HG03025 (cell line): ENCODE measurements around the gene ZNF672.
"Not testable (repeated sequence)": the region's sequence is repeated elsewhere in the genome, so short reads cannot be mapped to it uniquely, and the experiment has no call there.

Source experiments
- ATAC-seq: cut with Tn5 transposase; IDR thresholded peaks from one replicate; pipeline ENCODE4 v1.9.1; 2021; ENCODE audit warnings: mild to moderate bottlenecking, moderate library complexity; ENCODE audit not compliant: unreplicated experiment, low FRiP score

The ZNF672 gene

DNA sequence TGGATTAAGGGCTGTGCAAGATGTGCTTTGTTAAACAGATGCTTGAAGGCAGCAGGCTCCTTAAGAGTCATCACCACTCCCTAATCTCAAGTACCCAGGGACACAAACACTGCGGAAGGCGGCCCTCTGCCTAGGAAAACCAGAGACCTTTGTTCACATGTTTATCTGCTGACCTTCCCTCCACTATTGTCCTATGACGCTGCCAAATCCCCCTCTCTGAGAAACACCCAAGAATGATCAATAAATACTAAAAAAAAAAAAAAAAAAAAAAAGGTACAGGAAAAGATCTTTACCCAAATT, 7.4 kb upstream of the ZNF672 start:
- not testable (repeated sequence) for ATAC-seq

DNA sequence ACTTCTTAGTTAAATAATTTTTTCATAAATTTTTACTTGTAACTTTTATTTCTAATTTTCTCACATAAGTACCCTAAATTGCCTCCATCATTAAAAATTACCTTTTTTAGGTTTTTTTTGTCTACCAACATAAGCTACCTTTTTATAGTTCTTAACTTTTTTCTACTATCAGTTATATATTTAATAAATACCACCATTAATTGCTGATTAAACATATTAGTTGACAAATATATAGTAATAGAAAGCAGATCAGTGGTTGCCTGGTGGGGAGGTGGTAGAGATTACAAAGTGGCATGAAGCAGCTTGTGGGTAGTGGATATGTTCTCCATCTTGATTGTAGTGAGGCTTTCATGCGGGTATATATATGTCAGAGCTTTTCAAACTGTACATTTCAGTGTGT, 6.2 kb upstream of the ZNF672 start:
- ATAC-seq: no peak

DNA sequence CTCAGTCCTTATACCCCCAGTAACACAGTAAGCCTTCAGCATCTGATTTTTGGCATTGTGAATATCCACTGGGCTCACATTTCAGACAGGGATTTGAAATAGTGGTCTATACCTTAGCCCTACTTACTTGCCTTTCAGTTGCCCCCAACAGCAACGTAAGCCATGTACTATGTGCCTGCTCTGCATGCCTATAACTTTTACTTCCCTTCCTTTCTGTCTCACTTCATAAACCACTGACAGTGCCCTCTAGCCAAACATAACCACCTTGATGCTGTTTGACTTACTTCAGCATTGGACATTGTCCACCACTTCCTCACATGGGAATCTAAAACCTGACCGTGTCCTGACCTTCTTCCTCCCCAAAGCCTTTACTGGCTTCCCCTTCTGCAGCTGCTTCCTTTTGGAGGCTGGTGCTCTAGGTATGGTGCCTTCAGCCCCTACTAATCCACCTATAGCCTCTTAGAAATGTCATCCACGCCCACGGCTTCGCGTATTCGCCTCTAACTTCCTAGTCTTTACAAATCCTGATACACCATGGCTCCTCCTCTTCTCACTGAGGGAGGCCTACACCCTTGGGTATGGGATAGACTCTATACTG, 3.6 kb upstream of the ZNF672 start:
- ATAC-seq: no peak

DNA sequence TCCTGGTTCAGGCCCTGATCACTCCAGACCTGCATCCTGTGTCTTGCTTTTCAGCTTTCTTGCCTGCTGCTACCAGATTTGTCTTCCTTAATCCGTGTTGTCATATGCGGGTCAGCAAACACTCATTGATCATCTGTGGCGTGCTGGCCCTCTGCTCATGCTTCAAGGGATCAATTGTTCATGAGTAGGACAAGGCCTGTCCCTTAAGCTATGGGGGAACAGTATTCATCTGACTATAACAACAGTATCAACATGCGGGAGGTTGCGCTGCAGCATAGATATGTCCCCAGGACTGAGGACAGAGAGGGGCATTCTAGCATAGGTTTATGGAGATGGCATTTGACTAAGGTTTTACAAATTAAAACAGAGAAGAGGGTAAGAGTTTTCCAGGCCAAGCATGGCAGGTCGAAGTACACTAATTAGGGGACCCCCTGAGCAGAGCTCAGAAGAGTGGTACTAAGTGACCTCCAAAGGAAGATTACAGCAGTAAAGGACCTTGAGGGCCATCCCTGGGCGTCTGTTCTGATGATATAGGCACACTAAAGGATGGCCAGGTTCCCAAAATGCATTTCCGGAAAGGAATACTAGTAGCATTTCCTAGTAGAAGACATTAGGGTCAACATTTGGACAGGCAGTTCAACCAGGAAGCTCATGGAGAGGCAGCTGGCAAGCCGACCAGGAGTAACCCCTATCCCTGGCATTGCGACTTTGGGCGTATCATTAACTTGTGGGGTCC, 811 bp upstream of the ZNF672 start:
- ATAC-seq: no peak

DNA sequence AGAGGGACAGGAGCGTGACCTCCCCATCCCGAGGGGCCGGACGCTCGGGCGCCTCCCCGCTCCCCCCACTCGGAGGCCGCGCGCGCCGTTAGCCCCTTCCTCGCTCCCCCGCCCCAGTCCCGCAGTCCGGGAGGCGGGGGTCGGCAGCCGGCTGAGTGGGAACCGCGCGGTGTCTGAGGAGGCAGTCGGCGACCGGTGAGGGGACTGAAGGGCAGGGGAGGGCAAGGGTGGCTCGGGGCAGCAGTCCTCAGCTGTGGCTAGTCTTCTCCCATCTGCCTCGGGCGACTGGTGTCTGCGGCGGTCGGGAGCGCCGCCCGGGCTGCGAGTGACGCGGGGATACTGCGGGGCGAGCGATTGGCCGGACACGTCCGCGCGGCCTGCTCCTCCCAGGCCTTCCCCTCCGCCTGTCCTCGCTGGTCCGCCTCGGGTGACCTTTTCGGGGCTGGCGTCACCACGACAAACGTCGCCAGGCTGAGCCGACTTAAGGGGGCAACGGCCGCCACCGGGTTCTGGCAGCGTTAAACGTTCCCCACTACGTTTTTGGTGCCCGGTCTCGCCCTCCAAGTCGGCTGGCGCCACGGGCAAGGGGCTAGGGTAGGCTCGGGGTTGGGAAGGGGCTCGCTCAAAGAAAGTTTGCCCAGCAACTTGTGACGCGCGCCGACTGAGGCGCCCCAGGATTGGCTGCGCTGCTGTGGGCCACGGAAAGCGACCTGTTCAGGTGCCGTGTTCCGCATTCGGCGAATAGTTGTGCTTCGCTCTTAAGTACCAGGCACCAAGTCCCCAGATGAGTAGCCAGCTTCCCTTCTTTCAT, 538 bp downstream of the ZNF672 start:
- ATAC-seq: peak; percentile 59

DNA sequence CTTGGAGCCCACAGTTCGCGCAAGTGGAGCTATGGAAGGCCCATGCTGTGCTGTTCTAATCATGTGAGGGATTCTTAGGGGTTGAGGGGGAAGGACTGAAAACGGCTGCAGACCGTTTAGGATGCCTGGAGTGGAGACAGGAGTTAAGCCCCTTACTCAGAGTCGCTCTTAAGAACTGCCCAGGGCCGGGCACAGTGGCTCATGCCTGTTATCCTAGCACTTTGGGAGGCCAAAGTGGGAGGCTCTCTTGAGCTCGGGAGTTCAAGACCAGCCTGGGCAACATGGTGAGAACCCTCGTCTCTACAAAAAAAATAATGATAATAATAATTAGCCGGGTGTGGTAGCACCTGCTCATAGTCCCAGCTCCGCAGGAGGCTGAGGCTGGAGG, 1.1 kb downstream of the ZNF672 start:
- no peak for ATAC-seq

DNA sequence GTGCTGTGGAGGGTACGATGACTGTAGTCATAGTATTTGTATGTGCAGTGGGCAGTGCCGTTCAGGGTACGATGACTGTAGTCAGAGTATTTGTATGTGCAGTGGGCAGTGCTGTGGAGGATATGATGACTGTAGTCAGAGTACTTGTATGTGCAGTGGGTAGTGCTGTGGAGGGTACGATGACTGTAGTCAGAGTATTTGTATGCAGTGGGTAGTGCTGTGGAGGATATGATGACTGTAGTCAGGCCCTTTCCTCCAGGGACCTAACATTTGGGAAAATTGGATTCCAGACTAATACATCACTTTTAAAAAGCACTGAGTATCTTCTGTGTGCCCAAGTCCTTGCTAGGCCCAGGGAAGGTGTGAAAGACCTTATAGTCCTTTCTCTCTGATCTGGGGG, 2.9 kb downstream of the ZNF672 start:
- no peak for ATAC-seq

DNA sequence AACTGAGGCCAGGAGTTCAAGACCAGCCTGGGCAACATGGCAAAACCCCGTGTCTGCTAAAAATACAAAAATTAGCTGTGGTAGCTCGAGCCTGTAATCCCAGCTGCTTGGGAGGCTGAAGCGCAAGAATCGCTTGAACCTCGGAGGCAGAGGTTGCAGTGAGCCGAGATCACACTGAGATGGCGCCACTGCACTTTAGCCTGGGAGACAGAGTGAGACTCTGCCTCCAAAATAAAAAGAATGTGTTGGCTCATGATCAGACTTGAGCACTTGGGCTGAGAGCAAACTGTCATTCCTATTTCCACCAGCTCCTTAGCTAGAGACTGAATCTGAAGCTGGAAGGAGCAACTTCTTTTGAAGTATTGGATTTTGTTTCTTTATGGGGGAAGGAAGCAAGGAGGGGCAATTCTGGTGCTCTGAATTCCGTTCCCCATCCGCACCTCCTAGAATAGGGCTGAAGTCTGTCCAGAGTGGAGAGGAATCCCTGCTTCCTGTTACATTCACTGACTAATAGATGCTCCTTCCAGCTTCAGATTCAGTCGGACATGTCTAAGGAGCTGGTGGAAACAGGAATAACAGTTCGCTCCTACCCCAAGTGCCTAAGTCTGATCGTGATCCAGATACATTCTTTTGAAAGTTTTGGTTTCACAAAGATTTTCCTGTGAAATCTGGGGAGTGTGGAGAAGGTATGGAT, 3.8 kb downstream of the ZNF672 start:
- no peak for ATAC-seq

DNA sequence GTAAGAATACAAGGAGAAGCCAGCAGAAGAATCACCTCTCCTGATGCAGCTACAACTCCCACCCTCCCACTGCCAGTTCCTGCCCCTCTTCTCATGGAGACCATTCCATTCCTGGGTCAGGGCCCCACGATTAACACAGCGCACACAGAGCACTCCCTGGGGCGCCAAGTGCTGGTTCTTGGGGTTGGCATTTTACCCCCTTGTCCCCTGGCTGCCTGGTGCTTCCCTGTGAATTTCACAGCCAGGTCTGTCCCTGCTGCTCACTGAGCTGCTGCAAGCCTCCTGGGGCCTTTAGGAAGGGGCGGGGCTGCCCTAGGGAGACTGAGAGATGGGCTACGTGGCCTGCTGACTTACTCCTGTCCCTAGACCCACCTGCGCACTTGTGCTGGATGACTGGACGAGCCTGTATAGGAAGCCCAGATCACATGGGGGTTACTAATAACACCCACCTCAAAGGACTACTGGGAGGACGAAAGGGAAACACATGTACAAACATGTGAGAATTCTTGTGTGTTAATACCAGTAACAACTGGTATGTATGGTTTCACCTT, 4.8 kb downstream of the ZNF672 start:
- no peak for ATAC-seq

DNA sequence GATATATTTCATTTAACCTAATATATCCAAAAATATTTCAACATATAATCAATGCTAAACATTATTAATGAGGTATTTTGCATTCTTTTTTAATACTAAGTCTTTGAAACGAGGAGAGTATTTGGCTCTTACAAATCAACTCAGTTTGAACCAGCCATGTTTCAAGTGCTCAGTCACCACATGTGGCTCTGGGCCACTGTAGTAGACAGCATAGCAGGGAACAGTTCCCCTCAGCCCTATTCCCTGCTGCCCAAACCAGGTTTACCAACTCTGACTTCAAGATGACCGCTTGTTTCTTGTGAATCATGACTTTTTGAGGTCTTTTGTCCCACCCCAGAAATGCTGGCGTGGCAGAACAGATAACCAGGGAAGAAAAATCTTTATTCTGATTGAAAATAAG, 5.7 kb downstream of the ZNF672 start:
- no peak for ATAC-seq

DNA sequence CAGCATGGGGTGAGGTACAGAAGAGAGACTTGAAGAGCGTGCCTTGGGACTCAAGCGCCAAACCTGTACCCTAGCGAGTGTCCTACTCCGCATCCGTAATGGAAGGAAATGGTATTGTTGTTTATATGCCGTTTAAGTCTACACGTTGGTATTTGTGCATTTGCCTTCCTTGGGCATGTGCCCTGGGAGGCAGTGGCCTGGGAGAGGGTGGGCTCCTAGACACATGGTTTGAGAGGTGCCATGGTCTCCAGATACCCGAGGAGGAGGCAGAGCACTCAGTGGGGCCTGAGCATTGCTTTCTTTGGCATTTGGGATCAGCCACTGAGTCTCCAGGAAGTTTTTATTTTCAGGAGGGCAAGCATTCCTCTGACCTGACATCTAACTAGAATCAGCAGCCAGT, 6.5 kb downstream of the ZNF672 start:
- no peak for ATAC-seq

DNA sequence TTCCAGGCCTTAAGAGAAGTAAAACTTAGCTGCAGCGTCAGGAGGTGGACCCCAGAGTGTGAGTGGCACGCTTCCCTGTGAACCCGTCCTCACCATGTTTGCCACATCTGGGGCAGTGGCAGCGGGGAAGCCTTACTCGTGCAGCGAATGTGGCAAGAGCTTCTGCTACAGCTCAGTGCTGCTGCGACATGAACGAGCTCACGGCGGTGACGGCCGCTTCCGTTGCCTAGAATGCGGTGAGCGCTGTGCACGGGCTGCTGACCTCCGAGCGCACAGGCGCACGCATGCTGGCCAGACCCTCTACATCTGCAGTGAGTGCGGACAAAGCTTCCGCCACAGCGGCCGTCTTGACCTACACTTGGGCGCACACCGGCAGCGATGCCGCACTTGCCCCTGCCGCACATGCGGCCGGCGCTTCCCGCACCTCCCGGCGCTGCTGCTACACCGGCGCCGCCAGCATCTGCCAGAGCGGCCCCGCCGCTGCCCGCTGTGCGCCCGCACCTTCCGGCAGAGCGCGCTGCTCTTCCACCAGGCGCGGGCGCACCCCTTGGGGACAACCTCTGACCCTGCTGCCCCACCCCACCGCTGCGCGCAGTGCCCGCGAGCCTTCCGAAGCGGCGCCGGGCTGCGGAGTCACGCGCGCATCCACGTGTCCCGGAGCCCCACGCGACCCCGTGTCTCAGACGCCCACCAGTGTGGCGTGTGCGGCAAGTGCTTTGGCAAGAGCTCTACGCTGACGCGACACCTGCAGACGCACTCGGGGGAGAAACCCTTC, 9.3 kb downstream of the ZNF672 start:
- ATAC-seq: no peak

DNA sequence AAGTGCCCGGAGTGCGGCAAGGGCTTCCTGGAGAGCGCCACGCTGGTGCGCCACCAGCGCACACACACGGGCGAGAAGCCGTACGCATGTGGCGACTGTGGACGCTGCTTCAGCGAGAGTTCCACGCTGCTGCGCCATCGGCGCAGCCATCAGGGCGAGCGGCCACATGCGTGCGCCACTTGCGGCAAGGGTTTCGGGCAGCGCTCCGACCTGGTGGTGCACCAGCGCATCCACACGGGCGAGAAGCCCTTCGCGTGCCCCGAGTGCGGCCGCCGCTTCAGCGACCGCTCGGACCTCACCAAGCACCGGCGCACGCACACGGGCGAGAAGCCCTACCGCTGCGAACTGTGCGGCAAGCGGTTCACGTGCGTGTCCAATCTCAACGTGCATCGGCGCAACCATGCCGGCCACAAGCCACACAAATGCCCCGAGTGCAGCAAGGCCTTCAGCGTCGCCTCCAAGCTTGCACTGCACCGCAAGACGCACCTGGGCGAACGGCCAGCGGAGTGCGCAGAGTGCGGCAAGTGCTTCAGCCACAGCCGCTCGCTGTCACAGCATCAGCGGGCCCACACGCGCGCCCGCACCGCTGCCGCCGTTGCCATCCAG, 10.0 kb downstream of the ZNF672 start:
- no peak for ATAC-seq

DNA sequence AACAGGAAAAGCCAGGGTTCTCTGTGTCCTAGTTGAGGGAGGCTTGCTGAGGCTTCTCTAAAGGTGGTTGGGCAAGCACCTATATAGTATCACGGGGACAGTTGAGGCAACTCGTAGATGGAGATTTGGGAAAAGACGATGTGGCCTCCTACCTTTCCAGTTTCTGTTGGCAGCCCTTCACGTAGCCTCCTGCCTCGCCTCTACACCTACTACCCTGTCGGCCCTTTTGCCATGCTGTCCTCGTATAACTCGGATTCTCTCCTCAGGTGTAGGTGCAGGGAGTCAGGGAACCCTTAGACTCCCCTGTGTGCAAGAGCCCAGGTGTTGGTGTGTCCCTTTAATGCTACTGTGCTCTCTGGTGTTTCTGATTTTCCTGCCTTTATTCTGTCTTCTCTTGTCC, 10.6 kb downstream of the ZNF672 start:
- ATAC-seq: no peak

DNA sequence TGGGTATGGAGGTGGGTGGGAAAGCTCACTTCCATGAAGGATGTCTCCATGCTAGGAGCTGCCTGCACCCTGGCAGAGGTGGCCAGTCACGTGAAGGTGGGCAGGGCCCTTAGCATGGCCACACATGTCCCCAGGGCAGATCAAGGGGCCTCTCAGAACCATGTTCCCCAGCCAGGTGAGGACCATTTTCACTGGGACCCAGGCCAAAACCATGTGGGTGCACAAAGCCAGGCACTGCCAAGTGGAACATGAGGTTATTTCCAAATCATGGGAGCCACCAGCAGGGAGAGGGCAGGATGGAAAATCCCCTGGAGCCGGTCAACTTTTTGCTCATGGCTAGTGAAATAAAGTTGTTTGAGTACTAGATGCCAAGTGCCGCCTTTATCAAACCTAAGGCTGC, 11.1 kb downstream of the ZNF672 start:
- ATAC-seq: no peak

DNA sequence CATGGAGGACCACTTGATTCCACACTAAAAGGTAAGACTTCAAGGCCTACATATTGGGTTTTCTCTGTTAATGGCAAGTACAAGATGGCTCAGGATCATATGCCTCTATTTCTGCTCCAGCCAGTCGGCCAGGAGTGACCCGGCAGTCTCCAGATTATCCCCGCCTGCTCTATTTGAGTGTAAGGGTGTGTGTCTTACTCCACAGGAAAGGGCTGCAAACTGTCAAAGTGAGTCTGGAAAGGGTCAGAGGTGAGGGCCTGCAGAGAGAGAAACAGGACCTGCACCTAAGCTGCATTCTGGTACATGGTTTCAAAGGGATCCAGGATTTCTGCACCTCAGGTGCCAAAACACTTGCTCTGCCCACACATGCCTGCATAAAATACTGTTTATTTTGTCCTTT, 11.6 kb downstream of the ZNF672 start:
- no peak for ATAC-seq

DNA sequence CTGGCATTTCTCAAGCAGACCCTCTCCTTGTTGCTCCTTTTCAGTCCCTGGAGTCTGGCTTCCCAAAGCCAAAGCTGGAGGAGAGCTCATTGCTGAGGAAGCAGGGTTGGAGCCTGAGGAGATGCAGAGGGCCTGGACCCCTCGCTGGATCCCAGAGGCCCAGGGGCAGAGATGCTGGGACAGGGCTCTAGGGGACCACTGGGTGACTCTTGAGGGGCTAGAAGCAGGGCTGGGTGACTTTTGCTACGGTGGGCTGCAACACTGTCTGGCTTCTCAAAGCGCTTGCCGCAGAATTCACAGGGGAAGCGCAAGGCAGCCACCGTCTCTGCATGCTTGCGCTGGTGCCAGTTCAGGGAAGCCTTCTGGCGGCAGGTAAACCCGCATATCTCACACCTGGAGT, 12.1 kb downstream of the ZNF672 start:
- ATAC-seq: no peak

DNA sequence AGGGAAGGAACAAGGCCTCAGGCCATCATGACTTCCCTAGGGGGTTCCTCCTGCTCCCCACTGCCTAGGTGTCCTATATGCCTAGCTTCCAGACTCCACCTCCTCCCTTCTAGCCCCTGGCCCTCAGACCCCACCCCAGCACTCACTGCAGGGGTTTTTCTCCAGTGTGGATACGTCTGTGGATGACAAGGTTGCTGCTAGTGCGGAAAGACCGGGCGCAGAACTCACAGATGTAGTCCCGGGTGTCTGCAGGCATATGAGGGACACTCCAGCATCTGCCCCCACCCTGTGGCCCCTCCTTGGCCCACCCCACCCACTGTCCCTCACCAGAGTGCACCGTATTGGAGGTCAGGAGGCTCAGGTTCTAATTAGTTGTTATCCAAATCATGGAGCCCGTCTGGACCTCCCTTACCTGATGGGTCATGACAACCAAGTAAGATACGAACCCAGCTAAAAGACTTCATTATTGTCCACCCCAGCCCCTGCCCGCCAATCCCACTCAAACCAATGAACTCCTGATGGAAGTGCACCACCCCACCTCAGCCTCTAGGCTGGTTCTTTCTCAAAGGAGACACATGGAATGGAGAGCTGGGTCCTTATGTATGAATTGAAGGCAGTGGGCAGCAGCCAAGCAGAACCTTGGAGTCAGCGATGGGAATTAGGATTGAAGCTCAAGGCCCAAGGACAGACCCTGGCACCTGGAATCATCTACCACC, 12.7 kb downstream of the ZNF672 start:
- no peak for ATAC-seq

DNA sequence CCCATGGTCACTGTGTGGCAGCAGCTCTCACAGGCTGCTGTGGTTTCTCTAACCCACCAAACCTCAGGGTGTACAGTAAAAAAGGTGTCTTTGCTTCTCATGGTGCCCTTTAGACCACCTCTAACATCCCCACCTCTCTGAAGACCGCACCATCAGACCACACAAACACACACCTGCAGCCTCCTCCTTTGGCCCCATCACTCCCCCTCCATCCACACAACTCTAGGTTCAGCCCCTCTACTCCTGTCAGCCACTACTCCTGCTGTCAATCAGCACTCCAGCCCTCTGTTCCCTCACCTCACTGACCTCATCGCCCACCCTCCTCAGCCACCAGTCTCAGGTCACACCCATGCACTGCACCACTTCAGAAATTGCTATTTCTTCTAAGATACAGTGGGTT, 13.4 kb downstream of the ZNF672 start:
- no peak for ATAC-seq
